ENCODE data around the gene GALNT14.

The GALNT14 gene

DNA sequence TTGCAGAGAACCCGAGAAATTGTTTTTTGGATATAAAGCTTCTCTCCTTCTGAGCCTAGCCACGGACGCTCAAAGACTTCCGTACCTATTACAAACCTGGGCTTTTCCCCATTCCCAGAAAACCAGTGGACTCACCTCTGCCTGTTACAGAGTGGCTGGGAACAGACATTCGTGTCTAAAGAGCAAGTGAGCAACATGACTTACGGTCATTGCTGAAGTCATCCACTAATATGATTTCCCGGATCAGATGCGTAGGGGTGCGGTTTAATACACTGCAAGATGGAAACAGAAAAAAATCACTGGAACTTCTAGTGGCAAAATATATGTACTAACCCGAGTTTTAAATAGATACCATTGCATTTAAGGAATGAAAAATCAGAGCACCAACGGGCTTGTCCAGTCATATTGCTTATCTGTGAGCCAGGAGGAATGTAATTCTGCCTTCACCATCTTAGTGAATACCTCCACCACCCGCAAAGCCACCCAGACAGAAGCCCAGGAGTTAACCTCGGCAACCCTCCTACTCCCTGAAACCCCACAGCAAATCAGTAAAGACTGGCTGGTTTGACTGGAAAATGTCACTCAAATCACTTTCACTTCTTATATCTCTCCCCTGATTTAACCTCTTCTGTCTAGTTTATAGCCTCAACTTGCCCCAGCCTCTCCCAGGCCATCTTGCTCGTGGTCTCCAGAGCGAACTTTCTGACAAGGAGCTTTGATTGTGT lies 179.9 kb downstream of the GALNT14 start:
- TF ChIP-seq, protein P1, sequence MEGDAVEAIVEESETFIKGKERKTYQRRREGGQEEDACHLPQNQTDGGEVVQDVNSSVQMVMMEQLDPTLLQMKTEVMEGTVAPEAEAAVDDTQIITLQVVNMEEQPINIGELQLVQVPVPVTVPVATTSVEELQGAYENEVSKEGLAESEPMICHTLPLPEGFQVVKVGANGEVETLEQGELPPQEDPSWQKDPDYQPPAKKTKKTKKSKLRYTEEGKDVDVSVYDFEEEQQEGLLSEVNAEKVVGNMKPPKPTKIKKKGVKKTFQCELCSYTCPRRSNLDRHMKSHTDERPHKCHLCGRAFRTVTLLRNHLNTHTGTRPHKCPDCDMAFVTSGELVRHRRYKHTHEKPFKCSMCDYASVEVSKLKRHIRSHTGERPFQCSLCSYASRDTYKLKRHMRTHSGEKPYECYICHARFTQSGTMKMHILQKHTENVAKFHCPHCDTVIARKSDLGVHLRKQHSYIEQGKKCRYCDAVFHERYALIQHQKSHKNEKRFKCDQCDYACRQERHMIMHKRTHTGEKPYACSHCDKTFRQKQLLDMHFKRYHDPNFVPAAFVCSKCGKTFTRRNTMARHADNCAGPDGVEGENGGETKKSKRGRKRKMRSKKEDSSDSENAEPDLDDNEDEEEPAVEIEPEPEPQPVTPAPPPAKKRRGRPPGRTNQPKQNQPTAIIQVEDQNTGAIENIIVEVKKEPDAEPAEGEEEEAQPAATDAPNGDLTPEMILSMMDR (IDR thresholded peaks at IDR 0.05; ENCODE audit: low read depth, low read length) = no peak
- H3K4me3 ChIP-seq (ENCODE audit: low read depth, low read length) = no peak overlapping the region

DNA sequence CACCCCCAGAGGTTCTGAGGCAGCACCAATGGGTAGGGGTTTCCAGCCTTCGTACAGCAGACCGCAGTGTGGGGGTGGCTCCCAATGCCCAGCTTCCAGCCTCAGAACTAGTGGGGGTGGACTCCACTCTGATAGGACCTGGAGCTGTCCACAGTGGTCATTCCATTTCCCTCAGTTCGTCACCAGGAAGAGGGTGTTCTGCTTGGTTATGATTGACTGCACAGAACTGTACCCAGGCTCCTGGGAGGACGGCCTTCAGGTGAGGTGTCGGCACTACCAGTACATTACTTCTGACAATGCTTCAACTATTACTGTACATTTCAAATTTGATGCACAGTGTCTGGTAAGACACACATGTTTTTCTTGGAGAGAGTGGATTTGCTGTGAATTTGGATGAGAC lies 180.6 kb downstream of the GALNT14 start:
- TF ChIP-seq, protein P1 (IDR thresholded peaks at IDR 0.05; ENCODE audit: low read depth, low read length) = no peak
- no peak overlapping the region for H3K4me3 ChIP-seq (ENCODE audit: low read depth, low read length)

DNA sequence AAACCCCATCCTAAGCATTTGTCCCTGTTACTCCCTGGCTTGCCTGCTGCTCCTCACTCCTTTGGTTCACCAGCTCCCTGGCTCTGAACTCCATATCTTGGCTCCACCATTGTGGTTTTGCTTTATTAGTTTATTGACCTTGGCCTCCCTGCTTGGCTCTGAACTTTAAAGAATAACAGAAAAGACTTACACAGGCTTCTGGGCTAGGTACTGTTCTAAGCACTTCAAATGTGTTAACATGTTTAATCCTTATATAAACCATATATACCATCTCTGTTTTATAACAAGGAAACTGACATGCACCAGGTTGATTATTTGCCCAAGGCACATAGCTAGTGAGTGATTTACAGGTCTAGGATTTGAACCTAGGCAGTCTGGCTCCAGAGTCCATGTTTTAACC lies 181.2 kb downstream of the GALNT14 start:
- TF ChIP-seq, protein P1 (IDR thresholded peaks at IDR 0.05; ENCODE audit: low read depth, low read length) = no peak
- no peak overlapping the region for H3K4me3 ChIP-seq (ENCODE audit: low read depth, low read length)

DNA sequence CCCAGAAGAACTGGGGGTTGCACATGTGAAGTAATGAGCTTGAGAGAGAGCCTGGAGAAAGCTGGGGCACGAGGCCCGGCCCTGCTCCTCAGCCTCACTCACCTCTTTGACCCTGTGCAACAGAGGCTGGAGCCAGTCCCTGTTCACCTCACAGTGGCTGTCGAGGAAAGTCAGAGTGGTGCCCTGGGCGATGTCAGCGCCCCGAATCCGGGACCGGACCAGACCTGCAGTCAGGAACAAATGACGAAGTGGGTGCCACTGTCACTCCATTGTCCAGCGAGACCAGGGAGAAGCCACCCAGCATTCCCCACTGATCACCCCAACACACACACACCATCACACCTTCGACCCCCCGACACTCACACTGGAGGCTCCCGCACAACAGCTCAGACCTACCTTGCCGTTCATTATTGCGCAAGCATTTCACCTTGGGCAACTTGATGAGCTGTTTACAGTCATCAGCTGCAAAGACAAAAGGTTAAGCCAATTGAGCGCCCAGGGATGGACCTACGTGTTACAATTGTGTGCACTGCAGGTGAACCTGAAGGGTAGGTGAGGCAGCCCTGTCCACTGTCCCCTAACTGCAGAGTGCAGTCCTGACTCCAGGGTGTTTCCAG lies 182.6 kb downstream of the GALNT14 start:
- H3K4me3 ChIP-seq (ENCODE audit: low read depth, low read length) = no peak overlapping the region
- TF ChIP-seq, protein P1 (IDR thresholded peaks at IDR 0.05; ENCODE audit: low read depth, low read length) = no peak

DNA sequence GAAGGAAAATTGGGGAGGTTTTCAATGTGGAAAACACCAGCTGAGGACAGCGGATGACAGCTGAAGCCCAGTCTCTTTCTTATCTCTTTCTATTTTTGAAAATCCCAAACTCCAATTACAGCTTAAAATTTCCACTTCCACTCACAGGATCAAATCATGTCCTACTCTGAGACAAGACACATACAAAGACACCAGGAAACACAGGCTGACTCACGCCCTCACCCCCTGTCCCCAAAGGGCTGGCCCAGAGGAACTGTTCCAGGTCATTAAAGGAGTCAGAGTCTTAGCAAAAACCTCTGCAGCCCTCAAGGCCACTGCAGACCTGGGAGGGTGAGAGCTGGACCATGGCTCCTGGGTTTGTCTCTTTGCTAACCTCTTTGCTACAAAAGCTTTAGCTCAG lies 187.9 kb downstream of the GALNT14 start:
- H3K4me3 ChIP-seq (ENCODE audit: low read depth, low read length) = no peak overlapping the region
- TF ChIP-seq, protein P1 (IDR thresholded peaks at IDR 0.05; ENCODE audit: low read depth, low read length) = no peak

DNA sequence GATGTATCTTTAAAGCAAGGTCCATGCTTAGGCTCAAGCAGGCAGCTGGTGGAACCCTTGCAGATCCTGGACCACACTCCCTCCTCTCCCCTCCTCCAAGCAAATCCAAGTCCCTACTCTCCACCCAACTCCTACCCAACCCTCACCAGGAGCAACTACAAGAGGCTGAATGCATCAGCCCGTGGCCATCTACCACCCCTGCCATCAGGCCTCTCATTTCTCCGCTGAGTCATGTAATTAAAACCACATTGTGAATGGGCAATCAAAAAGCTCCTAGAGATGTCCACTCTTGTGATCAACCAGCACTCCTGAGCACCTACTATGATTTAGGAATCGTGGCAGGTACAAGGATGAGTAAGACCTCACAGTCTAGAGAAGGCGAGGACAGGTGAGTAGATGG lies 188.8 kb downstream of the GALNT14 start:
- TF ChIP-seq, protein P1 (IDR thresholded peaks at IDR 0.05; ENCODE audit: low read depth, low read length) = no peak

DNA sequence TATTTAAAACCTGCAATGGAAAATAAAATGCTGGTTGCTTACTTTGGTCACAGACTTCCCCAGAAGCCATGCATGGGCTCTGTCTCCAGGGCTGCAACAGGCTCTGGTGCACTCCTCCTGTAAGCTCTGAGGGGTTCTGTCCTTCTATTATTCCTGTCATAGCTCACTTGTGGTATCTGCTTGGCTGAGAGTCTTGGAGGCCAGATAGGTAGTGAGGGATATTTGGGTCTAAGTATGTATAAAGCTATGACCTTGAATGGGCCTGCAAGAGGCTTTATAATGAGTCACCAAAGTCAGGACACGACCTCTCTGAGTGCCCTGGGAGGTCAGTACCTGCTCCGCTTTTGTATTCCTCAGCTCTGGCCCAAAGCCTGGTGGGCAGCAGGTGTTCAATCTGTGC lies 189.4 kb downstream of the GALNT14 start:
- TF ChIP-seq, protein P1 (IDR thresholded peaks at IDR 0.05; ENCODE audit: low read depth, low read length) = no peak
- no peak overlapping the region for H3K4me3 ChIP-seq (ENCODE audit: low read depth, low read length)

More for the DNA sequence above, 188.8 kb downstream of the GALNT14 start:
- H3K4me3 ChIP-seq (ENCODE audit: low read depth, low read length) = no peak overlapping the region

Data from WI38 (cell line).